Suppressor macrophage (primary cell): ENCODE results near the gene TRIO.

Experiments used
- DNase-seq, 4 experiments: peaks; one replicate each; pipeline ENCODE4 v3.0.0-alpha.2; 2020 to 2022

Gene TRIO

GRCh38 chr5:14267991-14268708 lies 125.0 kb downstream of the TRIO start:
- peak; percentile 56 to 70 (median 68) for DNase-seq

GRCh38 chr5:14268738-14269137 lies 125.6 kb downstream of the TRIO start:
- peak; percentile 20 to 41 (median 28) for DNase-seq

GRCh38 chr5:14269395-14269794 lies 126.3 kb downstream of the TRIO start:
- no peak for DNase-seq

GRCh38 chr5:14270209-14270702 lies 127.1 kb downstream of the TRIO start:
- DNase-seq = peak; percentile 22 to 74 (median 60)

DNA sequence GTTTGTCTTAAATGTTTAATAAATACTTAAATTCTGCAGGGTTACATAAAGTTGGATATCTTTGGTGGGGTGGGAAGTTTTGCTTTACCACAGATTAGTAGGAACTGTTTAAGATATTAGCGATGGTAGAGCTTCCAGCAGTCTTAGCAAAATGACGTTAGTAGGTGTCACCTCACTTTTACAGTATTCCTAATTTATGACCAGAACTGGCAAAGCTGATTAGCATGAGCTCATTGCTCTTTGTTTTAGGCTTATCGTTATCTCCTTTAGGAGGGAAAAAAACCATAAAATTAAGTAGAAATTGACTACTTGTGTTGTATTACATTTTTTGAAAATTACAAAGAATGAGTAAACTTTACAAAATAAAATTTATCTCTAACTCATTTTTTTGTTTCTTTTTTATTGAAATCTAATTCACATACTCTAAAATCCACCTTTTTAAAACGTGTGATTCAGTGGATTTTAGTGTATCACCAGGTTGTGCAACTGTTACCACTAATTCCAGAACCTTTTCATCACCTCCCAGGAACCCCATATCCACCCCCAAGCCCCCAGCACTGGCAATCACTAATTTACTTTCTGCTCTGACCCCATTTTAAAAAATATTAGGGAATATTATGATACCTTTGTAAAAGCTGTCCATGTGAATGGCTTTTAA lies 129.5 kb downstream of the TRIO start:
- DNase-seq = no peak

GRCh38 chr5:14273207-14273767 lies 130.1 kb downstream of the TRIO start:
- DNase-seq = no peak

DNA sequence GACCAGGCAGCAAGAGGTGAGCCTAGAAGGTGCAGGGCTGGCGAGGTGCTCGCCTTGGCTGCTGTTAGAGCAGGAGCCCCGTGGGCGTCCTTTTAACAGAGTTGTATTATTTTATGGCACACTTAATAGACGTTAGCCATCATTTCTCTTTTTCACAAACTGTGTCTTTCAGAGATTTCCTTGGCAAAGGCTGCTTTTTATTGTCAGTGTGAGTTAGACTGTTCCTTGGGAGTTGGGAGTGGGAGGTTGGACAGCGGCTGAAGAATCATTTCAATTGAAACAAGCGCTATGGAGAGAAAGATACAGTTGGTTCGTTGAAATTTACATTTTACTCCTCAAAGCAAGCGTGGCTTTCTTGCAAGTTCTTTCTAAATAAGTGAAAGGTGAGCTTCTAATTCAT lies 133.2 kb downstream of the TRIO start:
- no peak for DNase-seq

GRCh38 chr5:14277385-14278320 lies 134.5 kb downstream of the TRIO start:
- no peak for DNase-seq

GRCh38 chr5:14280294-14280854 lies 137.2 kb downstream of the TRIO start:
- DNase-seq = no peak

DNA sequence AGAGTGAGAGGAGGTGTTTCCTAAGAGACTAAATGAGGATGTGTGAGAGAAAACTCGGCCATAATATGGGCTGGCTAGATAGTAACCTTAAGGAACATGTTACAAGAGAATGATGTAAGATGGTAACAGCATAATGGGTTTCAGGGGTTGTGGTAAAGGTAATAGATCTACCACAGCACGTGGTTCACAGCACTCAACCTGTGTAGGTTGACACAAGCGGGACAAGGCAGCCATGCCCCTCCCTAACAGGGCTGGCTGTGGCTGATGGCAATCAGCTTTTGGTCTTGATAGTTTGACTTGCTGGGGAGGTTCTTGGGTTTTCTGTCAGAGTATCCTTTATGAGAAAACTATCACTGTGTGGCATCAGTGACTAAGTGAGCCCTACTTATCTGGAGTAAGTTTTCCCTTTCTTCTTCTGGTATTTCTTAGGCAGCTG lies 138.6 kb downstream of the TRIO start:
- no peak for DNase-seq

- no peak for DNase-seq
Measured at GRCh38 chr5:14283139-14283538, 140.0 kb downstream of the TRIO start.

DNA sequence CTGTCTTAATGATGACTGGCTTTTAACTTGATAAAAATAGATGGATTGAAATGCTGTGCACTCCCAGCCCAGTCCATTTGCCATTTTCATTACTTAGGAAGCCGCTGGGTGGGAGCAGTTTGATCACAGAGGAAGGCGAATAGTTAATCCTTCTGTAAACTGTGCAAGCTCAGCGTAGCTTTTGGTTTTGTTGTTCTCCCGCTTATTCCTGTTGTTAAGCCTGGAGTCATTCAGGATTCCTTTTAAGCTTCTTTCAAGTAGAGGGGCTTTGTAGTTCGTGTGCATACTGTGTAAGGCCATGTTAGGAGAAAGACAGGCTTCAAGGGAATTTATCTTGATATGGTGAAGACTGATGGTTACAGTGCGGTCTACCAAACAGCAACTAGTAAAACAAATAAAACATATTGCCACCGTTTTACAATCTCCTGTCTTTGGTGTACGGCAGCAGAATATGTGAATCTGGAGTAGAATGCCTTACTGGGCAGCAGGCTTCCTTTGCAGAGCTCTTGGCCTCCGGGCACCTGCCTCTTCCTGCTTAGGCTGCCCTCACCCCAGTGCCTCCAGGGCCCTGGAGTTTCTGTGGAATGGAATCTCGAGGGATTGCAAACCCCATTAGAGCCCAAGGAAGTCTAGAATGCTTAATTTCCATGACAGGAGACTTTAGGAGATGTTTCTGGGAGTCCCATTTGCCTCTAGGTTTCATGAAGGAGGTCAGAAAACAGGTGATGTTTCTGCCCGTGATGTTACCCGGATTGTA lies 141.4 kb downstream of the TRIO start:
- no peak for DNase-seq

- DNase-seq = no peak
Measured at GRCh38 chr5:14286007-14286406, 142.9 kb downstream of the TRIO start.

DNA sequence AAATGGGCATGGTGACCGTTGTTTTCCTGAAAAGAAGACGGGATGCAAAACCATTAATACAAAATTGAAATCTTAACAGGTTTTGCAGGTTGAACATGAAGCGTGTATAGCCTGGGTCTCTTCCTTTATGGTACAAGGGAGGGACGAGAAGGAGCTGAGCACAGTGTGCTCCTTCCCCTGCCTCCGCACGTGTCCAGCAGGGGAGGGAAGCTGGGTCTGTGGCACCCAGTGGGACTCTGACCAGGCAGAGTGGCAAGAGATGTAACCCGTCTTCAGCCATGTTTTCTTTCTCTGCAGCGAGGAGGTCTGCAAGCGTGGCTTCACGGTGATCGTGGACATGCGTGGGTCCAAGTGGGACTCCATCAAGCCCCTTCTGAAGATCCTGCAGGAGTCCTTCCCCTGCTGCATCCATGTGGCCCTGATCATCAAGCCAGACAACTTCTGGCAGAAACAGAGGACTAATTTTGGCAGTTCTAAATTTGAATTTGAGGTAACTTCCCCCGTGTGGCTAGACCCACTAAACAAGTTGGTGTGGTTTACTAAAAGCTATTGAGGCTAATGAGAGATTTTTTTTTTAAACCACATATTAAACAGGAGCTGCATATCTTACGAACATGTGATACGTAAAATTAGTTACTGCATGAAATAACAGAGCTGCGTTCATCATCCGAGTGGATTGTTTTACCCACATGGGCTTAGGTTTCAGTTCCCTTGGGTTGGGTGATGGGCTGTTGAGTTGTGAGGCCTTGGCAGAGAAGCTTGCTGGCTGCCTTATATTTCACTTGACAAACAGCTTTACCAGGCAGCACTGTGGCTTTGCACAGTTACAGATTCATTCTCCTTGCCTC lies 143.7 kb downstream of the TRIO start:
- peak in 1 of 4 experiments; percentile 29 for DNase-seq

GRCh38 chr5:14292766-14293658 lies 149.9 kb downstream of the TRIO start:
- no peak for DNase-seq

DNA sequence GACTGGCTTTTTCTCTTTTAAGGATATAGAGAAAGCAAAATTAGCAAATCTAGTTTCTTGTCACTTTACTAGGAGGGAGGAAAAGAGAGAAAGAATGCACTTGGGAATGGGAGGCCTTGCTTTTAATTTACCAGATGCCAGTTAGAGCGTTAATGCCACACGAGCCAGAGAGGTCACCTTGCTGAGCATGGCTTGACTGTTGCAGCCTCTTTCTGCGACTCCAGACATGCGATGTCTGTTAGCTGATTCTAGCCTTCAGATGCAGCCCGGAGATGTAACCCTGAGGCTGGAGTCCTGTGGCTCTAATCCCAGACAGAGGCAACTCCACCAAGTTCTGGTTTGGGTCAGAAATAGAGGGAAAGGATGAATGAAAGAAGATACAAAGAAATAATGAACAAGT lies 152.5 kb downstream of the TRIO start:
- DNase-seq = no peak

DNA sequence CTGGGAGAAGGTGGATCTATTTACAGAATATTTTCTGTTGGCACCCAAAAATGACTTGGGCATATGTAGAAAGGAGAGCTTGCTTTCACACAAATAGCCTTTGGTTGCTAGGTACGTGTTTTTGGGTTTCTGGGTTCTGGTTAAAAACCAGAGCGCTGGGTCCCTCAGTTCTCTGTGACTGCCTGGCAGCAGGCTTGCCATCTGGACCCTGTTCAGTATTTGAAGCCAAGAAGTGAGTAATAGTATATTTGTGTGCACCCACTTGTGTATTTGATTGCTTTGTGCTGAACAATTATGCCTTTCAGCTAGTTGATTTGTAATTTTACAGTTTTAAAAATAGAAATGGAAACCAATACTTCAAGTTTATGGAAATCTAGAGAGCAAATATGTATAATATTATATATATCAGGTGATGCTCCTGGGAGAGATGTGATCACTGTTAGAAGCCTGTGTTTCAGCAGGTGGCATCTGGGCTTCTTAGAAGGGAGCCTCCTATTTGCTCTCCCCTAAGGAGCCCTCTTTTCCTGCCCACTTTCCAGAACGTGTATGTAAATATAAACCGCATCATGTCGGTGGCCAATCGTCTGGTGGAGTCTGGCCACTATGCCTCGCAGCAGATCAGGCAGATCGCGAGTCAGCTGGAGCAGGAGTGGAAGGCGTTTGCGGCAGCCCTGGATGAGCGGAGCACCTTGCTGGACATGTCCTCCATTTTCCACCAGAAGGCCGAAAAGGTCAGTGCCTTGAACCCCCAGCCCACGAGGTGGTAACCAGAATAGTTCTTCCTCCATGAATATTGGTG lies 153.6 kb downstream of the TRIO start:
- DNase-seq = no peak

GRCh38 chr5:14297697-14298096 lies 154.6 kb downstream of the TRIO start:
- no peak for DNase-seq
